ENCODE measurements around the gene LAMC3. TPM values are rescaled to one million over a fixed set of nuclear protein-coding genes. Genes with fewer than 3 reads are reported as not detected.

The LAMC3 gene
- total RNA-seq, 2 experiments from 2014 or later = not detected

GRCh38 chr9:131019388-131020239 is 10.6 kb downstream of the LAMC3 start:
- no peaks in the 10 kb centered on the region for H3K9me3 Mint-ChIP-seq (ENCODE audit: insufficient read depth)
- H3K27me3 Mint-ChIP-seq (ENCODE audit: low read depth) = peaks cover 5% of the 10 kb centered on the region
- no peak overlapping the region for H3K27ac Mint-ChIP-seq
- no peaks in the 10 kb centered on the region for H3K36me3 Mint-ChIP-seq (ENCODE audit: low read depth)
- CTCF ChIA-PET = interaction anchor here (1.3 kb wide), 1 partner anchor 27 kb away, joined by 4 read pairs; no protein-coding TSS in a partner anchor
- POLR2A ChIA-PET = no interaction called here
- ATAC-seq (no peak), DNase-seq (no peak)
- H3K4me1 Mint-ChIP-seq (ENCODE audit: low read depth) = peaks cover 2% of the 10 kb centered on the region
- H3K4me3 Mint-ChIP-seq = no peak overlapping the region

- DNase-seq (no peak), ATAC-seq (no peak)
- H3K27me3 Mint-ChIP-seq (ENCODE audit: low read depth) = peaks cover 5% of the 10 kb centered on the region
- no peaks in the 10 kb centered on the region for H3K36me3 Mint-ChIP-seq (ENCODE audit: low read depth)
- ChIA-PET POLR2A (no interaction called here), CTCF (interaction anchor here (1.3 kb wide), 1 partner anchor 26 kb away, joined by 4 read pairs; no protein-coding TSS in a partner anchor)
- no peak overlapping the region for H3K27ac Mint-ChIP-seq
- no peak overlapping the region for H3K4me3 Mint-ChIP-seq
- peaks cover 2% of the 10 kb centered on the region for H3K4me1 Mint-ChIP-seq (ENCODE audit: low read depth)
- no peaks in the 10 kb centered on the region for H3K9me3 Mint-ChIP-seq (ENCODE audit: insufficient read depth)
These were observed 11.4 kb downstream of the LAMC3 start for GRCh38 chr9:131020388-131020787.

- POLR2A ChIA-PET = no interaction called here
These were observed 11.9 kb downstream of the LAMC3 start for GRCh38 chr9:131020862-131021261.

GRCh38 chr9:131021785-131022184 is 12.8 kb downstream of the LAMC3 start:
- no peak overlapping the region for H3K4me3 Mint-ChIP-seq
- no peaks in the 10 kb centered on the region for H3K36me3 Mint-ChIP-seq (ENCODE audit: low read depth)
- no peak overlapping the region for H3K27ac Mint-ChIP-seq
- DNase-seq = no peak
- H3K27me3 Mint-ChIP-seq (ENCODE audit: low read depth) = peaks cover 5% of the 10 kb centered on the region
- H3K9me3 Mint-ChIP-seq (ENCODE audit: insufficient read depth) = no peaks in the 10 kb centered on the region
- peaks cover 2% of the 10 kb centered on the region for H3K4me1 Mint-ChIP-seq (ENCODE audit: low read depth)
- ChIA-PET CTCF (no interaction called here), POLR2A (no interaction called here)
- no peak for ATAC-seq

More at GRCh38 chr9:131020862-131021261, 11.9 kb downstream of the LAMC3 start:
- H3K27ac Mint-ChIP-seq = no peak overlapping the region
- H3K9me3 Mint-ChIP-seq (ENCODE audit: insufficient read depth) = no peaks in the 10 kb centered on the region
- H3K36me3 Mint-ChIP-seq (ENCODE audit: low read depth) = no peaks in the 10 kb centered on the region
- H3K4me3 Mint-ChIP-seq = no peak overlapping the region
- peaks cover 5% of the 10 kb centered on the region for H3K27me3 Mint-ChIP-seq (ENCODE audit: low read depth)
- CTCF ChIA-PET = no interaction called here
- peaks cover 2% of the 10 kb centered on the region for H3K4me1 Mint-ChIP-seq (ENCODE audit: low read depth)
- ATAC-seq (no peak), DNase-seq (no peak)

- Mint-ChIP-seq H3K4me3 (no peak overlapping the region), H3K4me1 (ENCODE audit: low read depth) (peaks cover 2% of the 10 kb centered on the region), H3K27ac (no peak overlapping the region), H3K36me3 (ENCODE audit: low read depth) (no peaks in the 10 kb centered on the region), H3K9me3 (ENCODE audit: insufficient read depth) (no peaks in the 10 kb centered on the region), H3K27me3 (ENCODE audit: low read depth) (peaks cover 5% of the 10 kb centered on the region)
- DNase-seq = no peak
- ATAC-seq = no peak
- ChIA-PET CTCF (no interaction called here), POLR2A (no interaction called here)
These were observed 16.2 kb downstream of the LAMC3 start for GRCh38 chr9:131024978-131025868.

- Mint-ChIP-seq H3K4me1 (ENCODE audit: low read depth) (peaks cover 2% of the 10 kb centered on the region), H3K4me3 (no peak overlapping the region), H3K27ac (no peak overlapping the region), H3K36me3 (ENCODE audit: low read depth) (no peaks in the 10 kb centered on the region), H3K9me3 (ENCODE audit: insufficient read depth) (no peaks in the 10 kb centered on the region), H3K27me3 (ENCODE audit: low read depth) (peaks cover 5% of the 10 kb centered on the region)
- ChIA-PET POLR2A (no interaction called here), CTCF (no interaction called here)
- ATAC-seq = no peak
- no peak for DNase-seq
These were observed 17.2 kb downstream of the LAMC3 start for GRCh38 chr9:131025953-131026858.

- ChIA-PET CTCF (no interaction called here), POLR2A (no interaction called here)
- DNase-seq (no peak), ATAC-seq (no peak)
- H3K27ac Mint-ChIP-seq = no peak overlapping the region
- peaks cover 2% of the 10 kb centered on the region for H3K4me1 Mint-ChIP-seq (ENCODE audit: low read depth)
- H3K4me3 Mint-ChIP-seq = no peak overlapping the region
- H3K36me3 Mint-ChIP-seq (ENCODE audit: low read depth) = no peaks in the 10 kb centered on the region
- peaks cover 5% of the 10 kb centered on the region for H3K27me3 Mint-ChIP-seq (ENCODE audit: low read depth)
- no peaks in the 10 kb centered on the region for H3K9me3 Mint-ChIP-seq (ENCODE audit: insufficient read depth)
These were observed 18.3 kb downstream of the LAMC3 start for GRCh38 chr9:131027048-131027871.

- H3K4me1 Mint-ChIP-seq (ENCODE audit: low read depth) = peaks cover 2% of the 10 kb centered on the region
- ChIA-PET POLR2A (no interaction called here), CTCF (no interaction called here)
- no peak overlapping the region for H3K4me3 Mint-ChIP-seq
- no peak for DNase-seq
- no peak overlapping the region for H3K27ac Mint-ChIP-seq
- no peaks in the 10 kb centered on the region for H3K9me3 Mint-ChIP-seq (ENCODE audit: insufficient read depth)
- H3K27me3 Mint-ChIP-seq (ENCODE audit: low read depth) = peaks cover 4% of the 10 kb centered on the region
- no peaks in the 10 kb centered on the region for H3K36me3 Mint-ChIP-seq (ENCODE audit: low read depth)
- no peak for ATAC-seq
These were observed 18.9 kb downstream of the LAMC3 start for GRCh38 chr9:131027872-131028179.

GRCh38 chr9:131028221-131028884 is 19.4 kb downstream of the LAMC3 start:
- ATAC-seq = no peak
- no peaks in the 10 kb centered on the region for H3K4me1 Mint-ChIP-seq (ENCODE audit: low read depth)
- CTCF ChIA-PET = no interaction called here
- POLR2A ChIA-PET = interaction anchor here (0.7 kb wide), 1 partner anchor 645 kb away, joined by 3 read pairs; no protein-coding TSS in a partner anchor
- peaks cover 2% of the 10 kb centered on the region for H3K27me3 Mint-ChIP-seq (ENCODE audit: low read depth)
- H3K9me3 Mint-ChIP-seq (ENCODE audit: insufficient read depth) = no peaks in the 10 kb centered on the region
- no peak for DNase-seq
- no peaks in the 10 kb centered on the region for H3K36me3 Mint-ChIP-seq (ENCODE audit: low read depth)
- H3K4me3 Mint-ChIP-seq = no peak overlapping the region
- no peak overlapping the region for H3K27ac Mint-ChIP-seq

GRCh38 chr9:131028931-131029573 is 20.1 kb downstream of the LAMC3 start:
- no peak for DNase-seq
- Mint-ChIP-seq H3K9me3 (ENCODE audit: insufficient read depth) (no peaks in the 10 kb centered on the region), H3K4me3 (no peak overlapping the region), H3K36me3 (ENCODE audit: low read depth) (no peaks in the 10 kb centered on the region), H3K27me3 (ENCODE audit: low read depth) (no peaks in the 10 kb centered on the region), H3K4me1 (ENCODE audit: low read depth) (no peaks in the 10 kb centered on the region), H3K27ac (no peak overlapping the region)
- ChIA-PET CTCF (no interaction called here), POLR2A (interaction anchor here (0.7 kb wide), 1 partner anchor 646 kb away, joined by 3 read pairs; no protein-coding TSS in a partner anchor)
- no peak for ATAC-seq
